KMS-11 (cell line): ENCODE data around the gene SUGCT.

Experiments
- H2AFZ ChIP-seq: fragments of 200-600 bp; sonication (generic); 2 replicates; pipeline ENCODE4 v1.6.1; 2016; ENCODE audit warnings: antibody characterized with exemption, mixed run types, low read depth
- H3K27ac ChIP-seq: fragments of 200-600 bp; sonication (generic); 2 replicates; pipeline ENCODE4 v1.6.1; 2016; ENCODE audit warnings: mild to moderate bottlenecking, mixed run types
- H3K27me3 ChIP-seq: fragments of 200-600 bp; sonication (generic); 2 replicates; pipeline ENCODE4 v1.6.1; 2017; ENCODE audit warnings: mild to moderate bottlenecking, low read depth, mixed run types, moderate library complexity; ENCODE audit not compliant: insufficient read depth
- H3K36me3 ChIP-seq: fragments of 200-600 bp; sonication (generic); 2 replicates; pipeline ENCODE4 v1.6.1; 2017; ENCODE audit warnings: mild to moderate bottlenecking, mixed run types; ENCODE audit not compliant: insufficient read depth
- H3K4me1 ChIP-seq: fragments of 200-600 bp; sonication (generic); 2 replicates; pipeline ENCODE4 v1.6.1; 2016; ENCODE audit warnings: mild to moderate bottlenecking, low read depth, mixed run types; ENCODE audit not compliant: poor library complexity, severe bottlenecking
- H3K4me2 ChIP-seq: fragments of 200-600 bp; sonication (generic); 2 replicates; pipeline ENCODE4 v1.7.0; 2016; ENCODE audit warnings: mild to moderate bottlenecking, mixed run types
- H3K4me3 ChIP-seq: fragments of 200-600 bp; sonication (generic); IDR thresholded peaks from 2 replicates; pipeline ENCODE4 v1.6.1; 2017; ENCODE audit warnings: low read depth, low read length, mixed read lengths; ENCODE audit not compliant: insufficient read depth
- H3K79me2 ChIP-seq: fragments of 200-600 bp; sonication (generic); 2 replicates; pipeline ENCODE4 v1.6.1; 2016; ENCODE audit warnings: low read depth, mixed run types; ENCODE audit not compliant: insufficient read depth
- H3K9ac ChIP-seq: fragments of 200-600 bp; sonication (generic); 2 replicates; pipeline ENCODE4 v1.6.1; 2016; ENCODE audit warnings: mild to moderate bottlenecking, mixed run types
- H4K20me1 ChIP-seq: fragments of 200-600 bp; sonication (generic); 2 replicates; pipeline ENCODE4 v1.6.1; 2016; ENCODE audit warnings: mild to moderate bottlenecking, mixed run types; ENCODE audit not compliant: insufficient read depth
- TF ChIP-seq, protein P1 (sequence below): fragments of 200-600 bp; sonication (generic); conservative IDR thresholded peaks from 2 replicates; pipeline ENCODE4 v1.6.1; 2017; ENCODE audit warnings: low read depth, mild to moderate bottlenecking, antibody characterized with exemption, low read length, moderate library complexity, mixed read lengths

SUGCT gene

DNA sequence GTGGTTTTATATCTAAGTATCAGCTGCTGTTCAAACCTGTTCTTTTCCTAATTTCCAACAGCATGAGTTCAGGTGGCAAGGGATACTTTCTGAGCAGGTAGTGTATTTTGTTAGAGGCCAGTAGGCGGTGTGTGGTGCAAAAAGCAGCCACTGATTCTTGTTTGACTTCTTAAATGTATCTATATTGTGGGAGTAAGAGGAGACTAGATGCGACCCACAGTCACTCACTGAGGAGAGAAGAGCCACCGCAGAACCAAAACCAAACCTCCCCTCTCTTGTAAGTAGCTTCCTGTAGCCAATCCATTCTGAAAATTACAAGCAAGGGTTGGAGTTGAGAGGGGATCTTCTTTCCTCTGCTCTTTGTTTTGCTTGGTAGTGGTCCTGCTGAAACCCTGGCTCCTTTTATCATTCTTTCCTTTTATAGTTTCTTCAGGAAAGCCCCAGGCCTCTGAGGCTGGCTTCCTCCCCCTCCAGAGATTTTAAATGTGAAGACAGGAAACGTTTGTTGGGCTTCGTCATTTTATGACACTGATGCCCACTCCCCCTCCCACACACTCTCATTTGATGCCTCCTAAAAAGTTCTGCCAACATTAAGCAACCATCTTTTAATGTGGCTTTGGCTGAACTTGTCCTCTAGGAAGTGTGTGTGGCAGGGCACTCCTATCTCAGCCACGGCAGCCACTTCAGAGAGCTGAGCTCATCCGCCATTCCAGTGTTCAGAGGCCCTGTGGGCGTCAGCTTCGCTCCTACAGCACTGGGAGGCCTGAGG is 566.0 kb downstream of the SUGCT start:
- H4K20me1 ChIP-seq: no peaks in the 10 kb centered on the region
- no peaks in the 10 kb centered on the region for H3K27me3 ChIP-seq
- H3K4me2 ChIP-seq: no peak overlapping the region
- H3K27ac ChIP-seq: no peak overlapping the region
- no peak overlapping the region for H2AFZ ChIP-seq
- no peaks in the 10 kb centered on the region for H3K79me2 ChIP-seq
- TF ChIP-seq, protein P1, sequence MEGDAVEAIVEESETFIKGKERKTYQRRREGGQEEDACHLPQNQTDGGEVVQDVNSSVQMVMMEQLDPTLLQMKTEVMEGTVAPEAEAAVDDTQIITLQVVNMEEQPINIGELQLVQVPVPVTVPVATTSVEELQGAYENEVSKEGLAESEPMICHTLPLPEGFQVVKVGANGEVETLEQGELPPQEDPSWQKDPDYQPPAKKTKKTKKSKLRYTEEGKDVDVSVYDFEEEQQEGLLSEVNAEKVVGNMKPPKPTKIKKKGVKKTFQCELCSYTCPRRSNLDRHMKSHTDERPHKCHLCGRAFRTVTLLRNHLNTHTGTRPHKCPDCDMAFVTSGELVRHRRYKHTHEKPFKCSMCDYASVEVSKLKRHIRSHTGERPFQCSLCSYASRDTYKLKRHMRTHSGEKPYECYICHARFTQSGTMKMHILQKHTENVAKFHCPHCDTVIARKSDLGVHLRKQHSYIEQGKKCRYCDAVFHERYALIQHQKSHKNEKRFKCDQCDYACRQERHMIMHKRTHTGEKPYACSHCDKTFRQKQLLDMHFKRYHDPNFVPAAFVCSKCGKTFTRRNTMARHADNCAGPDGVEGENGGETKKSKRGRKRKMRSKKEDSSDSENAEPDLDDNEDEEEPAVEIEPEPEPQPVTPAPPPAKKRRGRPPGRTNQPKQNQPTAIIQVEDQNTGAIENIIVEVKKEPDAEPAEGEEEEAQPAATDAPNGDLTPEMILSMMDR: no peak
- no peaks in the 10 kb centered on the region for H3K36me3 ChIP-seq
- no peak overlapping the region for H3K4me3 ChIP-seq
- H3K4me1 ChIP-seq: peaks cover 33% of the 10 kb centered on the region
- no peak overlapping the region for H3K9ac ChIP-seq

DNA sequence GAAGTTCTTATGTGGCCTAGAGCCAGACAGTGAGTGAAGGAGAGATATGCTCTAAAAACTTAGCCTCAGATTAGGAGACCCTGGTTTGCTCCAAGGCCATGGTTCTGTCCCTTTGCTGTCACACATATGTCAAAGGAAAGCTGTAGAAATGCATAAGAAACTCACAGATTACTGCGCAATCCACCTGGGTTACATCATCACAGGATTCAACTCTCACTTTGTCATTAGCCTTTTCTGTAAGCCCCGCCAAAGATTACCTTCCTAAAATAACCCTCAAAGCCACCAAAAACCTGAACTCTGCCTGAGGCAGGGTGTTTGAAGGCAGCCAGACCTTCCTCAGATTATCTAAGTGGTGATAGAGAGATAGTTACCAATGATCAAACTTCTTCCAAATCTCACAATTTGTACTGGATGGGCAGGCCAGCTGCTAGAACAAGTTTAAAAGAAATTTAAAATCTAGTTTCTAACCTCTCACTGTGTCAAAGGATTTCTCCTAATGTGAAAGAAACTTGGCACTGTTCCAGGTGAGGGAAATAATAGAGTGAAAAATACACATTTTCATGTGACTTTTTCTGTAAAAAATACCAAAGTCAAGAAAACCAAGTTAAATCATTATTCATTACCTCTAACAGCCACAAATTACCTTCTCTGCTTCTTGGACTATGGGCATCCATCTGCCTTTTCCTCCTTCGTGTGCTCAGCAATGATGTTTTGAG is 567.2 kb downstream of the SUGCT start:
- H3K4me3 ChIP-seq: no peak overlapping the region
- H3K27ac ChIP-seq: no peak overlapping the region
- H2AFZ ChIP-seq: no peak overlapping the region
- peaks cover 33% of the 10 kb centered on the region for H3K4me1 ChIP-seq
- H4K20me1 ChIP-seq: no peaks in the 10 kb centered on the region
- TF ChIP-seq, protein P1: no peak
- no peaks in the 10 kb centered on the region for H3K27me3 ChIP-seq
- no peaks in the 10 kb centered on the region for H3K79me2 ChIP-seq
- no peaks in the 10 kb centered on the region for H3K36me3 ChIP-seq
- no peak overlapping the region for H3K9ac ChIP-seq
- H3K4me2 ChIP-seq: no peak overlapping the region; the same call in 1 of the 2 replicates

GRCh38 chr7:40704172-40704571 is 569.4 kb downstream of the SUGCT start:
- H3K27ac ChIP-seq: no peak overlapping the region
- no peaks in the 10 kb centered on the region for H4K20me1 ChIP-seq
- no peak overlapping the region for H3K4me3 ChIP-seq
- H3K4me1 ChIP-seq: peaks cover 41% of the 10 kb centered on the region
- no peaks in the 10 kb centered on the region for H3K36me3 ChIP-seq
- no peaks in the 10 kb centered on the region for H3K27me3 ChIP-seq
- H2AFZ ChIP-seq: no peak overlapping the region
- H3K4me2 ChIP-seq: no peak overlapping the region
- H3K79me2 ChIP-seq: no peaks in the 10 kb centered on the region
- TF ChIP-seq, protein P1: 0 out of 2 replicates have a peak, but pooled peaks have one; percentile 29
- H3K9ac ChIP-seq: no peak overlapping the region

- H2AFZ ChIP-seq: no peak overlapping the region
- no peak overlapping the region for H3K27ac ChIP-seq
- no peaks in the 10 kb centered on the region for H3K27me3 ChIP-seq
- no peak overlapping the region for H3K4me2 ChIP-seq
- no peaks in the 10 kb centered on the region for H4K20me1 ChIP-seq
- TF ChIP-seq, protein P1: no peak
- no peaks in the 10 kb centered on the region for H3K36me3 ChIP-seq
- H3K4me1 ChIP-seq: peaks cover 43% of the 10 kb centered on the region
- no peaks in the 10 kb centered on the region for H3K79me2 ChIP-seq
- H3K4me3 ChIP-seq: no peak overlapping the region
- no peak overlapping the region for H3K9ac ChIP-seq
Measured at GRCh38 chr7:40706829-40707228, 572.0 kb downstream of the SUGCT start.
